Effector memory CD8-positive, alpha-beta T cell (primary cell): Measurements from ENCODE around the gene MAP4K3.
"Not testable (repeated sequence)": the region's sequence is repeated elsewhere in the genome, so short reads cannot be mapped to it uniquely, and the experiment has no call there.

ENCODE experiments used
- ATAC-seq: fragments of 150-1000 bp; cut with Tn5 transposase; replicated peaks from 2 replicates; pipeline ENCODE4 v1.10.0; 2021; ENCODE audit warnings: mild to moderate bottlenecking, moderate library complexity
- DNase-seq, 3 experiments: peaks; one replicate each; pipeline ENCODE4 v3.0.0; 2021
- H3K27ac Mint-ChIP-seq, 2 donors: one replicate each; pipeline ENCODE4 v1.8.0; 2022; ENCODE audit warnings: mild to moderate bottlenecking in 2 of 2, mixed read lengths in 2 of 2, moderate library complexity in 2 of 2
- H3K27me3 Mint-ChIP-seq, 2 donors: one replicate each; pipeline ENCODE4 v1.8.0; 2022; ENCODE audit warnings: mixed read lengths in 2 of 2
- H3K36me3 Mint-ChIP-seq: one replicate; pipeline ENCODE4 v1.8.0; 2022; ENCODE audit warnings: mild to moderate bottlenecking, moderate library complexity, mixed read lengths; ENCODE audit not compliant: insufficient read depth
- H3K4me1 Mint-ChIP-seq, 2 donors: one replicate each; pipeline ENCODE4 v1.8.0; 2022; ENCODE audit warnings: low read depth in 2 of 2, mixed read lengths in 2 of 2
- H3K4me3 Mint-ChIP-seq, 2 donors: one replicate each; pipeline ENCODE4 v1.8.0; 2022; ENCODE audit warnings: mild to moderate bottlenecking in 2 of 2, mixed read lengths in 2 of 2, moderate library complexity in 2 of 2
- H3K9me3 Mint-ChIP-seq, 2 donors: one replicate each; pipeline ENCODE4 v1.8.0; 2022; ENCODE audit warnings: mixed read lengths in 2 of 2

The MAP4K3 gene

GRCh38 chr2:39390216-39390615 lies 46.9 kb downstream of the MAP4K3 start:
- H3K4me1 Mint-ChIP-seq = peaks cover 2 to 20% of the 10 kb centered on the region in 2 donors
- ATAC-seq (no peak), DNase-seq (no peak)
- no peaks in the 10 kb centered on the region for H3K9me3 Mint-ChIP-seq
- no peak overlapping the region for H3K4me3 Mint-ChIP-seq
- no peaks in the 10 kb centered on the region for H3K27me3 Mint-ChIP-seq
- peaks cover 2% of the 10 kb centered on the region for H3K36me3 Mint-ChIP-seq
- no peak overlapping the region for H3K27ac Mint-ChIP-seq

GRCh38 chr2:39386064-39386463 lies 51.0 kb downstream of the MAP4K3 start:
- no peaks in the 10 kb centered on the region for H3K36me3 Mint-ChIP-seq
- H3K27me3 Mint-ChIP-seq = no peaks in the 10 kb centered on the region
- no peaks in the 10 kb centered on the region for H3K9me3 Mint-ChIP-seq
- DNase-seq = no peak
- H3K4me1 Mint-ChIP-seq = peaks cover 4 to 11% of the 10 kb centered on the region in 2 donors
- H3K27ac Mint-ChIP-seq = no peak overlapping the region
- ATAC-seq = no peak
- H3K4me3 Mint-ChIP-seq = no peak overlapping the region

- ATAC-seq (no peak), DNase-seq (no peak)
- Mint-ChIP-seq H3K36me3 (no peaks in the 10 kb centered on the region), H3K27me3 (no peaks in the 10 kb centered on the region), H3K9me3 (no peaks in the 10 kb centered on the region), H3K4me1 (peaks cover 2 to 11% of the 10 kb centered on the region in 2 donors), H3K4me3 (no peak overlapping the region), H3K27ac (no peak overlapping the region)
These were observed 51.9 kb downstream of the MAP4K3 start for GRCh38 chr2:39385172-39385571.

- H3K27ac Mint-ChIP-seq, ATAC-seq, DNase-seq, H3K4me3 Mint-ChIP-seq, H3K27me3 Mint-ChIP-seq, H3K9me3 Mint-ChIP-seq, H3K36me3 Mint-ChIP-seq: not testable (repeated sequence)
- H3K4me1 Mint-ChIP-seq = peaks cover 4 to 14% of the 10 kb centered on the region in 2 donors
These were observed 53.0 kb downstream of the MAP4K3 start for GRCh38 chr2:39384071-39384470.

GRCh38 chr2:39383146-39383545 lies 53.9 kb downstream of the MAP4K3 start:
- no peak for ATAC-seq
- no peak for DNase-seq
- Mint-ChIP-seq H3K4me3 (no peak overlapping the region), H3K27me3 (no peaks in the 10 kb centered on the region), H3K36me3 (no peaks in the 10 kb centered on the region), H3K27ac (no peak overlapping the region), H3K9me3 (no peaks in the 10 kb centered on the region), H3K4me1 (peaks cover 5 to 14% of the 10 kb centered on the region in 2 donors)

- ATAC-seq (no peak), DNase-seq (no peak)
- Mint-ChIP-seq H3K36me3 (no peaks in the 10 kb centered on the region), H3K27ac (peak overlapping the region in 1 of 2 donors; percentile 11), H3K27me3 (no peaks in the 10 kb centered on the region), H3K9me3 (no peaks in the 10 kb centered on the region), H3K4me1 (peaks cover 5 to 14% of the 10 kb centered on the region in 2 donors), H3K4me3 (no peak overlapping the region)
These were observed 55.4 kb downstream of the MAP4K3 start for GRCh38 chr2:39381653-39382052.

- H3K9me3 Mint-ChIP-seq = peaks cover 0 to 4% of the 10 kb centered on the region in 2 donors
- DNase-seq = no peak
- H3K27me3 Mint-ChIP-seq = no peaks in the 10 kb centered on the region
- no peak for ATAC-seq
- H3K4me3 Mint-ChIP-seq = no peak overlapping the region
- H3K27ac Mint-ChIP-seq = peak overlapping the region in 1 of 2 donors; percentile 60
- H3K4me1 Mint-ChIP-seq = peaks cover 5 to 14% of the 10 kb centered on the region in 2 donors
- H3K36me3 Mint-ChIP-seq = no peaks in the 10 kb centered on the region
These were observed 56.4 kb downstream of the MAP4K3 start for GRCh38 chr2:39380525-39381150.

- Mint-ChIP-seq H3K27me3 (no peaks in the 10 kb centered on the region), H3K4me3 (no peak overlapping the region), H3K27ac (peak overlapping the region in 1 of 2 donors; percentile 60), H3K36me3 (no peaks in the 10 kb centered on the region), H3K9me3 (peaks cover 0 to 6% of the 10 kb centered on the region in 2 donors), H3K4me1 (peaks cover 5 to 14% of the 10 kb centered on the region in 2 donors)
- ATAC-seq (peak; percentile 48), DNase-seq (no peak)
These were observed 57.2 kb downstream of the MAP4K3 start for GRCh38 chr2:39379643-39380524.

GRCh38 chr2:39378968-39379367 lies 58.1 kb downstream of the MAP4K3 start:
- Mint-ChIP-seq H3K27ac (no peak overlapping the region), H3K4me3 (no peak overlapping the region), H3K27me3 (no peaks in the 10 kb centered on the region), H3K36me3 (no peaks in the 10 kb centered on the region), H3K4me1 (peaks cover 5 to 14% of the 10 kb centered on the region in 2 donors), H3K9me3 (peaks cover 0 to 6% of the 10 kb centered on the region in 2 donors)
- ATAC-seq = no peak
- DNase-seq = no peak

- ATAC-seq (peak; percentile 43), DNase-seq (no peak)
- Mint-ChIP-seq H3K27me3 (no peaks in the 10 kb centered on the region), H3K27ac (no peak overlapping the region), H3K4me3 (no peak overlapping the region), H3K36me3 (no peaks in the 10 kb centered on the region), H3K9me3 (peaks cover 0 to 12% of the 10 kb centered on the region in 2 donors), H3K4me1 (peaks cover 5 to 14% of the 10 kb centered on the region in 2 donors)
These were observed 59.7 kb downstream of the MAP4K3 start for GRCh38 chr2:39377226-39377939.

- Mint-ChIP-seq H3K27me3 (no peaks in the 10 kb centered on the region), H3K27ac (no peak overlapping the region), H3K4me3 (no peak overlapping the region), H3K4me1 (peaks cover 3 to 7% of the 10 kb centered on the region in 2 donors), H3K9me3 (peaks cover 0 to 12% of the 10 kb centered on the region in 2 donors), H3K36me3 (no peaks in the 10 kb centered on the region)
- ATAC-seq (no peak), DNase-seq (no peak)
These were observed 61.2 kb downstream of the MAP4K3 start for GRCh38 chr2:39375917-39376316.

- Mint-ChIP-seq H3K27me3 (no peaks in the 10 kb centered on the region), H3K27ac (no peak overlapping the region), H3K4me3 (no peak overlapping the region), H3K36me3 (no peaks in the 10 kb centered on the region), H3K9me3 (peaks cover 0 to 12% of the 10 kb centered on the region in 2 donors), H3K4me1 (peaks cover 7 to 10% of the 10 kb centered on the region in 2 donors)
- DNase-seq (no peak), ATAC-seq (no peak)
These were observed 63.8 kb downstream of the MAP4K3 start for GRCh38 chr2:39373181-39373802.

- Mint-ChIP-seq H3K27me3 (no peaks in the 10 kb centered on the region), H3K4me1 (peaks cover 7 to 15% of the 10 kb centered on the region in 2 donors), H3K9me3 (peaks cover 0 to 7% of the 10 kb centered on the region in 2 donors), H3K36me3 (no peaks in the 10 kb centered on the region), H3K4me3 (no peak overlapping the region), H3K27ac (no peak overlapping the region)
- ATAC-seq (no peak), DNase-seq (no peak)
These were observed 67.0 kb downstream of the MAP4K3 start for GRCh38 chr2:39370101-39370500.
